PC-9 (cell line): ENCODE measurements around the gene CD27. TPM values are rescaled to one million over a fixed set of nuclear protein-coding genes. Genes with fewer than 3 reads are reported as not detected.
A peak's percentile ranks its signal among the peaks of the same experiment; 100 is the strongest.

Source experiments
- Bru-seq: library from RNA; stranded (reverse); fragments of 400-500 nt; gene quantifications from one replicate; lab custom pipeline; 2021; lab: Mats Ljungman, UMichigan
- BruChase-seq, 2 experiments: library from RNA; stranded (reverse); fragments of 400-500 nt; gene quantifications; one replicate each; lab custom pipeline; 2021; lab: Mats Ljungman, UMichigan
- BruUV-seq: library from RNA; stranded (reverse); fragments of 400-500 nt; replicated peaks from 2 replicates; lab custom pipeline; 2021; lab: Mats Ljungman, UMichigan
- CTCF ChIA-PET: fragments of 300-600 bp; sonication (Branson Sonifier 250); formaldehyde crosslinking; loops from one replicate; lab custom pipeline; 2022; ENCODE audit warnings: antibody characterized with exemption; lab: Charles Lee
- POLR2A ChIA-PET: fragments of 300-600 bp; sonication (Branson Sonifier 250); formaldehyde crosslinking; loops from one replicate; lab custom pipeline; 2022; ENCODE audit warnings: antibody characterized with exemption; ENCODE audit not compliant: unreplicated experiment; lab: Charles Lee
- DNase-seq, 2 experiments: peaks; one replicate each; pipeline versions ENCODE4 v3.0.0 to v3.0.0-alpha.2; 2015 to 2022; ENCODE audit warnings: mixed read lengths in 1 of 2
- H2AFZ ChIP-seq: fragments of 200-600 bp; sonication (generic); 2 replicates; pipeline ENCODE4 v1.8.1; 2017; ENCODE audit warnings: antibody characterized with exemption
- H3F3A ChIP-seq: fragments of 200-600 bp; sonication (generic); 2 replicates; pipeline ENCODE4 v1.8.1; 2017; ENCODE audit warnings: antibody characterized with exemption, mild to moderate bottlenecking, low read depth; ENCODE audit not compliant: insufficient read depth
- H3K27ac ChIP-seq: fragments of 200-600 bp; sonication (generic); 2 replicates; pipeline ENCODE4 v1.6.1; 2016; ENCODE audit warnings: mixed run types
- H3K27me3 ChIP-seq: fragments of 200-600 bp; sonication (generic); 2 replicates; pipeline ENCODE4 v1.6.1; 2016; ENCODE audit warnings: low read depth, mixed run types; ENCODE audit not compliant: insufficient read depth
- H3K36me3 ChIP-seq: fragments of 200-600 bp; sonication (generic); 2 replicates; pipeline ENCODE4 v1.6.1; 2016; ENCODE audit warnings: low read depth, mixed run types
- H3K4me1 ChIP-seq: fragments of 200-600 bp; sonication (generic); replicated peaks from 2 replicates; pipeline ENCODE4 v1.6.1; 2016; ENCODE audit warnings: mixed run types; ENCODE audit not compliant: insufficient read depth
- H3K4me2 ChIP-seq: fragments of 200-600 bp; sonication (generic); 2 replicates; pipeline ENCODE4 v1.6.1; 2017; ENCODE audit warnings: mixed run types
- H3K4me3 ChIP-seq: fragments of 200-600 bp; sonication (generic); 2 replicates; pipeline ENCODE4 v1.6.1; 2016; ENCODE audit warnings: mixed run types
- H3K79me2 ChIP-seq: fragments of 200-600 bp; sonication (generic); 2 replicates; pipeline ENCODE4 v1.6.1; 2017; ENCODE audit warnings: low read depth, mixed run types
- H3K9me2 ChIP-seq: fragments of 200-600 bp; sonication (generic); 2 replicates; pipeline ENCODE4 v1.8.1; 2017; ENCODE audit warnings: mild to moderate bottlenecking; ENCODE audit not compliant: insufficient read depth
- H3K9me3 ChIP-seq: fragments of 200-600 bp; sonication (generic); 2 replicates; pipeline ENCODE4 v1.8.1; 2016; ENCODE audit warnings: low read depth; ENCODE audit not compliant: insufficient read depth
- H4K20me1 ChIP-seq: fragments of 200-600 bp; sonication (generic); 2 replicates; pipeline ENCODE4 v1.8.1; 2017; ENCODE audit not compliant: insufficient read depth
- EZH2 ChIP-seq: fragments of 200-600 bp; sonication (generic); IDR thresholded peaks from 2 replicates; pipeline ENCODE4 v1.8.0; 2017; ENCODE audit warnings: antibody characterized with exemption, low read depth
- intact Hi-C: fragments of 100-400 bp; cut with micrococcal nuclease; formaldehyde crosslinking; loops from one replicate; pipeline ENCODE4 v1.10.0; 2022; ENCODE audit not compliant: unreplicated experiment
- long read RNA-seq: library from polyadenylated mRNA; stranded (forward); transcript quantifications from one replicate; pipeline ENCODE4 v2.0.0, GENCODE V29; 2022
- total RNA-seq: library from RNA; stranded (reverse); gene quantifications from 2 replicates; pipeline ENCODE4 v1.2.3, GENCODE V29; 2021
- TF ChIP-seq, protein P1 (sequence below): fragments of 200-600 bp; sonication (generic); conservative IDR thresholded peaks from 2 replicates; pipeline ENCODE4 v1.6.1; 2017; ENCODE audit warnings: mixed run types, antibody characterized with exemption, mild to moderate bottlenecking, moderate library complexity

Gene CD27
- total RNA-seq, result not detected in 2 replicates
- percentile 8 among the genes with signal in this experiment for Bru-seq, nascent RNA
- percentile 21 among the genes with signal in this experiment for BruChase-seq, experiment 1, labeled RNA remaining after a 2-hour chase
- percentile 9 among the genes with signal in this experiment for BruChase-seq, experiment 2, labeled RNA remaining after a 6-hour chase
- long read RNA-seq, partial matches to known transcripts, result 0 of 1 reads
- long read RNA-seq, other reads (novel, unspliced or antisense), result 1 of 1 reads

GRCh38 chr12:6444704-6445688 lies at the start of gene CD27:
Gene CD27, plus strand, starts transcription at chr12:6444955. Its CDS starts 141 bp downstream, at chr12:6445096.
- Histone ChIP-seq H3F3A (no peaks in the 10 kb centered on the region), H3K4me2 (no peak within 1 kb of the TSS), H3K9me3 (no peaks in the 10 kb centered on the region), H3K27ac (no peak within 1 kb of the TSS), H4K20me1 (no peaks in the 10 kb centered on the region), H3K9me2 (no peaks in the 10 kb centered on the region), H2AFZ (no peak within 1 kb of the TSS; the same call in 1 of the 2 replicates), H3K36me3 (no peaks in the 10 kb centered on the region), H3K4me3 (no peak within 1 kb of the TSS), H3K79me2 (no peaks in the 10 kb centered on the region), H3K27me3 (no peaks in the 10 kb centered on the region), H3K4me1 (no peaks in the 10 kb centered on the region)
- intact Hi-C loops, result no loop called here
- no peak for TF ChIP-seq EZH2
- TF ChIP-seq, protein P1, sequence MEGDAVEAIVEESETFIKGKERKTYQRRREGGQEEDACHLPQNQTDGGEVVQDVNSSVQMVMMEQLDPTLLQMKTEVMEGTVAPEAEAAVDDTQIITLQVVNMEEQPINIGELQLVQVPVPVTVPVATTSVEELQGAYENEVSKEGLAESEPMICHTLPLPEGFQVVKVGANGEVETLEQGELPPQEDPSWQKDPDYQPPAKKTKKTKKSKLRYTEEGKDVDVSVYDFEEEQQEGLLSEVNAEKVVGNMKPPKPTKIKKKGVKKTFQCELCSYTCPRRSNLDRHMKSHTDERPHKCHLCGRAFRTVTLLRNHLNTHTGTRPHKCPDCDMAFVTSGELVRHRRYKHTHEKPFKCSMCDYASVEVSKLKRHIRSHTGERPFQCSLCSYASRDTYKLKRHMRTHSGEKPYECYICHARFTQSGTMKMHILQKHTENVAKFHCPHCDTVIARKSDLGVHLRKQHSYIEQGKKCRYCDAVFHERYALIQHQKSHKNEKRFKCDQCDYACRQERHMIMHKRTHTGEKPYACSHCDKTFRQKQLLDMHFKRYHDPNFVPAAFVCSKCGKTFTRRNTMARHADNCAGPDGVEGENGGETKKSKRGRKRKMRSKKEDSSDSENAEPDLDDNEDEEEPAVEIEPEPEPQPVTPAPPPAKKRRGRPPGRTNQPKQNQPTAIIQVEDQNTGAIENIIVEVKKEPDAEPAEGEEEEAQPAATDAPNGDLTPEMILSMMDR, result no peak
- POLR2A ChIA-PET, result no interaction called here
- CTCF ChIA-PET, result interaction anchor here (0.8 kb wide), 1 partner anchor 1432 kb away, joined by 12 read pairs; no protein-coding TSS in a partner anchor
- no peak for DNase-seq
- no TSS peak for BruUV-seq

GRCh38 chr12:6396031-6396430 lies 48.7 kb upstream of the CD27 start:
- H3K36me3 ChIP-seq, result peaks cover 13% of the 10 kb centered on the region

DNA sequence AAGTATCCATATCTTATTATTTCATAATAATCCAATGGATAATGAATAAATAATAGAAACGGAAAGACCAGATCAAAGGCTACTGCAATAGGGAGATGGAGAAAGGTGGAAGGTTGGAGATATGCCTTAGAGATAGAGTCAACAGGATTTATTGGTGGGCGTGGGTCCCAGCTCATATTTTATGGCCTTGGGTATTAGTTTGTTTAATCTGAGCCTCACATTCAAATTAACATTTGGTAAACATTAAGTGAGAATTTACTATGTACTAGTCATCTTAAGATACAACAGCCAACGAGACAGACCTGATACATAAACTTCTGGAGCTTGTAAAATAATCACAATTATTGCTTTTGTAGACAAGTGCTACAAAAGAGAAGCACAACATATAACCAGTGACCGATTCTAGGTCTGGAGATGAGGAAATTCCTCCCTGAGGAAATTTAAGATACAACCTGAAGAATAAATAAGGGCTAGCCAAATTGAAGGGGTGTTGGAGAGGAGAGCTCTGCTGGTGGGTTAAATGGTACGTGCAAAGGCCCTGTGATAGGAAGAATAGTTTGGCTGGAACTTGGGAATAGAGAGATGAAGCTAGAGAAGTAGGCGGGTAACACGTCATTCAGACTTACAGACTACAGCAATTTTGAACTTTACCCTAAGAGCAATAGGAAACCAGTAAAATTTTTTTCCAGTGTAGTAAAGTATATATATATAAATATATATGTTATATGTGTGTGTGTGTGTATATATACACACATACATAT lies 44.7 kb upstream of the CD27 start:
- H3K27me3 ChIP-seq, result no peaks in the 10 kb centered on the region
- DNase-seq, result no peak
- ChIA-PET POLR2A (interaction anchor here (1.0 kb wide), 1 partner anchor 24 kb away, joined by 7 read pairs; no protein-coding TSS in a partner anchor), CTCF (interaction anchor here (0.5 kb wide), 1 partner anchor 159 kb away, joined by 4 read pairs; no protein-coding TSS in a partner anchor)
- no peaks in the 10 kb centered on the region for H3K9me2 ChIP-seq
- no peaks in the 10 kb centered on the region for H3K4me1 ChIP-seq
- no peak overlapping the region for H3K4me3 ChIP-seq
- H3K36me3 ChIP-seq, result peaks cover 9% of the 10 kb centered on the region; the same call in 1 of the 2 replicates
- intact Hi-C loops, result no loop called here
- H2AFZ ChIP-seq, result no peak overlapping the region
- no peak overlapping the region for H3K27ac ChIP-seq
- no peak overlapping the region for H3K4me2 ChIP-seq
- H3K79me2 ChIP-seq, result no peaks in the 10 kb centered on the region
- H4K20me1 ChIP-seq, result no peaks in the 10 kb centered on the region
- peaks cover 21% of the 10 kb centered on the region; the same call in 1 of the 2 replicates for H3F3A ChIP-seq
- TF ChIP-seq, protein P1, result no peak
- TF ChIP-seq EZH2, result no peak
- no TSS peak for BruUV-seq
- H3K9me3 ChIP-seq, result no peaks in the 10 kb centered on the region

More at GRCh38 chr12:6396031-6396430, 48.7 kb upstream of the CD27 start:
- no peaks in the 10 kb centered on the region; the same call in 1 of the 2 replicates for H4K20me1 ChIP-seq
- H3K9me2 ChIP-seq, result no peaks in the 10 kb centered on the region
- H3K27ac ChIP-seq, result no peak overlapping the region
- no peaks in the 10 kb centered on the region for H3K79me2 ChIP-seq
- BruUV-seq, result no TSS peak
- H2AFZ ChIP-seq, result no peak overlapping the region
- intact Hi-C loops, result no loop called here
- DNase-seq, result no peak
- no peak for TF ChIP-seq EZH2
- ChIA-PET POLR2A (interaction anchor here (0.6 kb wide), 1 partner anchor 155 kb away, joined by 3 read pairs; no protein-coding TSS in a partner anchor), CTCF (no interaction called here)
- no peak overlapping the region for H3K4me2 ChIP-seq
- H3K4me3 ChIP-seq, result no peak overlapping the region
- H3K9me3 ChIP-seq, result no peaks in the 10 kb centered on the region
- peaks cover 50% of the 10 kb centered on the region for H3F3A ChIP-seq
- no peaks in the 10 kb centered on the region for H3K27me3 ChIP-seq
- H3K4me1 ChIP-seq, result no peaks in the 10 kb centered on the region
